NCI-H1694 (cell line): ENCODE measurements around the gene MZF1.
"Not testable (repeated sequence)": the region's sequence is repeated elsewhere in the genome, so short reads cannot be mapped to it uniquely, and the experiment has no call there.

Experiments
- DNase-seq: peaks from one replicate; lab custom pipeline; 2025; lab: John Stamatoyannopoulos, UW

The MZF1 gene

GRCh38 chr19:58572818-58573657 is at the start of gene MZF1:
Gene MZF1 (minus strand): TSS chr19:58573335. CDS start chr19:58571389, 1,946 bp downstream.
- DNase-seq = no peak

DNA sequence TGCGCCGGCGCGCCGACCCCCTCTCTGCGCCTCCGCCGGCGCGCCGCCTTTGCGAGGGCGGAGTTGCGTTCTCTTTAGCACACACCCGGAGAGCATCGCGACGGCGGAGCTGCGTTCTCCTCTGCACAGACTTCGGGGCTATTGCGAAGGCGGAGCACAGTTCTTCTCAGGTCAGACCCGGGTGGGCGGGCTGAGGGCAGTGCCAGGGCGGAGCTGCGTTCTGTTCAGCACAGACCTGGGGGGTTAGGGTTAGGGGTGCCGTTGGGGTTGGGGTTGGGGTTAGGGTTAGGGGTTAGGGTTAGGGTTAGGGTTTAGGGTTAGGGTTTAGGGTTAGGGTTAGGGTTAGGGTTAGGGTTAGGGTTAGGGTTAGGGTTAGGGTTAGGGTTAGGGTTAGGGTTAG is 34.1 kb upstream of the MZF1 start:
- not testable (repeated sequence) for DNase-seq

- DNase-seq = not testable (repeated sequence)
These were observed 33.2 kb upstream of the MZF1 start for GRCh38 chr19:58606251-58606896.

- no peak for DNase-seq
These were observed 13.1 kb upstream of the MZF1 start for GRCh38 chr19:58586133-58586765.

- DNase-seq = no peak
These were observed 12.5 kb upstream of the MZF1 start for GRCh38 chr19:58585442-58586132.

DNA sequence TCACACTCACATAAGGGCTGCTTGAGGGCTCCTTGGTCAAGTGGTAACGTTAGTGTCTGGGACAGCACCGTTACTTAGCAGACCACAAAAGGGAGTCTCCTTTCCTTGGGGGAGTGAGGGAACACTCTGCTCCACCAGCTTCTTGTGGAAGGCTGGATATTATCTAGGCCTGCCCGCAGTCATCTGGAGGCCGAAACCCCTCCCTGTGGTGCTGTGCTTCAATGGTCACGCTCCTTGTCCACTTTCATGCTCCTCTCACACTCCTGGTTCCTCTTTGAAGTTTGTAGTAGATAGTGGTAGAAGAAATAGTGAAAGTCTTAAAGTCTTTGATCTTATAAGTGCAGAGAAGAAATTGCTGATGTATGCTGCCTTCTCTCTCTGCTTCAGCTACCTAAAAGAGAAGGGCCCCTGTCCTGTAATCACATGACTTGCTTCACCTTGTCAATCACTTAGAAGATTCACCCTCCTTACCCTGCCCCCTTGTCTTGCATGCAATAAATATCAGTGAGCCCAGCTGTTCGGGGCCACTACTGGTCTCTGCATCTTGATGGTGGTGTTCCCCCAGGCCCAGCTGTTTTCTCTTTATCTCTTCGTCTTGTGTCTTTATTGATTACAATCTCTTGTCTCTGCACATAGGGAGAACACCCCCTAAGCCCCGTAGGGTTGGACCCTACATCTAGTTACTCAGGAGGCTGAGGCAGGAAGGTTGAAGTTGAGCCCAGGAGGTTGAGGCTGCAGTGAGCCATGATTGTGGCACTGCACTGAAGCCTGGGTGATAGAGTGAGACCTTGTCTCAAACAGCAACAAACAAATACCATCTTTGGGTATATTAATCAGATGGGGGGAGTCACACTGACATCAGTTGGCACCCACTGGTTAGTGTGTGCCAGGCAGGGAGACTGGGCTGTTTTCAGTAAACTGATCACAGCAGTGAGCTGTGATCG is 11.6 kb upstream of the MZF1 start:
- no peak for DNase-seq

DNA sequence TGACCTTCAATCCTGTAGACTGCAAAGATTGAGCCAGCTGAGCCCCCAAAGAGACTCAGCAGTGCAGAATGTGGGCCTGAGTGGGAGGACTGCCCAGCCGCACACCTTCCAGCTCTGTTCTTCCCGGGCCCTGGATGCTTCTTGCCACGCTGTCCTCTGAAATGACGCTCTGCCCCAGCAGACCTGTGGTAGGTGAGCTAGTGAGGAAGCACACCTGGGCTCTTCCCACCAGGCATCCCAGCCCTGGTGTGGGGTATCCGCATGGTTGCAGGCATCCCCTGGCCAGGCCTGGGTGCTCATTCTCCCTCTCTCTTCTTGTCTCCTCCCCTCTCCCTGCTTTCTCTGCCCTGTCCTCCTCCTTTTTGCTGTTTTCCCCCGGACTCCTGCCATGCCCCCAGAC is 9.8 kb upstream of the MZF1 start:
- no peak for DNase-seq

- DNase-seq = no peak
These were observed 8.3 kb upstream of the MZF1 start for GRCh38 chr19:58581227-58582141.

GRCh38 chr19:58579473-58580142 is 6.5 kb upstream of the MZF1 start:
- no peak for DNase-seq

DNA sequence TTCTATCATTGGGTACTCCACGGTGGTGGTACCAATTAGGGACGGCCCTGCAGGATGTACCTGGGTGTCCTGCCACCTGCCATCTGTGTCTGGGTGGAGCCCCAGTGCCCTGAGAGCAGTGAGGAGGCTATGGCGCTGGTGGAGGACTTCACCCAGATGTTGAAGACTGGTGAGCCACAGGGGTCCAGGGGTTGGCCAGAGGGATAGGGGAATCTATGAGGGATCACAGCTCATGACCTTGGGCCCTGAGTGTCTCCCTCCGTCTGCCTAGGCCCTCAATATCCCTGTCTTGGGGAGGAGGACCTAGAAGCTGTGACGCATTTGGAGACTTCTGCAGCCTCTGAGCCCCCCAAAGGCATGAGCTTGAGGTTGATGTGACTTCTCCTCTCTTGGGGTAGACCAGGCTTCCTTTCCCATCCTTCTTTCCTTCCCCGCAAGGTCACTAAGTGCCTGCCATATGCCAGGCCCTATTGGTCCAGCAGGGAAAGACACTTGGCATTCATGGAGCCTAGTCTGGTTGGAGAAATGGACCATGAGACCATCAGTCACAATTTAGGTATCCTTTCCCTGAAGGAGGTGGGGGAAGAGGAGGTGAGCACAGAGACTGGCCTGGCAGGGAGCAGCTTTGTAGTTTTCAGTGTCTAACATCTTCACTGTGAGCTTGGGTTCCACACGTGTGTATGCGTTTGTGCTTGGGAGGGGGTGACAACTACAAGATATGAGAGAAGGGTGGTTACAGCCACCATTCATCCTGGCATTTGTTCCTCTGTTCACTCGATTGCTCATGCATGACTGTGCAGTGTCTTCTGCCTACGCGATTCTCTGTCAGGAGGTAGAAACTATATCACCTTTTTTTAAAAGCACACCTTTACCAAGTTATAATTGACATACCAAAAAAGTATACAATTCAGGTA is 5.1 kb upstream of the MZF1 start:
- no peak for DNase-seq

DNA sequence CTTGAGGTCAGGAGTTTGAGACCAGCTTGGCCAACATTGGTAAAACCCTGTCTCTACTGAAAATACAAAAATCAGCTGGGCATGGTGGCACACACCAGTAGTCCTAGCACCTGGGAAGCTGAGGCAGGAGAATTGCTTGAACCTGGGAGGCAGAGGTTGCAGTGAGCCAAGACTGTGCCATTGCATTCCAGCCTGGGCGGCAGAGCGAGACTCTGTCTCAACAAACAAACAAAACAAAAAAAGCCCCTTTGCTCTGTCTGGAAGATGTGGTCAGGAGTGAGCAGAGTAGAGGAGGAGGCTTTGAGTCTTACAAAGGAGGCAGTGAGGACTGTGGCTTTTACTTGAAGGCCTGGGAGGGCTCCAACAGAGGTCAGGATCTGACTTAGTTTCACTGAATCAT is 4.4 kb upstream of the MZF1 start:
- DNase-seq = not testable (repeated sequence)

DNA sequence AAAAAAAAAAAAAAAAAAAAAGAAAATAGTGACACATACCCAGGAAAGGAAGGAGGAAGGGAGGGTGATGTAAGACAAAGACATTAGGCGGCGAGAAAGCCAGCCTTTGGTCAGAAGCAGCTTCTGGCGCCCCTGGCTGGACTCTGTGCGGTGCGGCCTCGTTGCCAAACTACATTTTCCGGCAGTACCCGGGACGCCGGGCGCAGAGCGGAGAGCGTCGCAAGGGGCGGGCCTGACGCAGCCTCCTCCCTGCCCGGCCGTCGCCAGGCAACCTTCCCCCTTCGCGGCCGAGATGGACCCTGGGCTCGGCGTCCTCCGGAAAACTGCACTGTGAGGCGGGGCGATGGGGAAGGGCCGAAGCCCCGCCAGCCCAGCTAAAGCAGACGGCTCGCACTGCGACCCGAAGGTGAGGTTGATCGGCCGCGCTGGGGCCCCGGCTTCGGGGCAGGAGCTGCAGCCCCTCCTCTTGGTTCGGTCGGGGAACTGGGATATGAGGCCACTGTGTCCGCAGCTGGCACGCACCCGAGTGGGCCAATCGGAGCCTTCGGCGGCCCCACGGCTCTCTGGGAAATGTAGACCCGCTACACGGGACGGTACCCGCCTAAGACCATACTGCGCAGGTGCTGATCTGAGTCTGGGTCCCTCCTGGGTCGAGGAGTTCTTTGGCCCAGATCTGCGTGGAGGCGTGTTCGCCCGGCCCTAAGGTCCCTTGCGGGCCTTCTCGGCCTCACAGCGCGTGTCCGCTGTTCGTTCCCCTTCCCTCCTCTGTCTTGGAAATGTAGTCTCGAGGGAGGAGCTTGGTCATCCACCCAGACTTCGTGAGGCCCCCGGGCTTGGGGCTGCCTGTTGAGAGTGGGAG is 2.3 kb upstream of the MZF1 start:
- no peak for DNase-seq

GRCh38 chr19:58573658-58574164 is 576 bp upstream of the MZF1 start:
- DNase-seq = no peak

GRCh38 chr19:58572026-58572817 is 913 bp downstream of the MZF1 start:
- DNase-seq = no peak

GRCh38 chr19:58571575-58571947 is 1.6 kb downstream of the MZF1 start:
- DNase-seq = no peak

GRCh38 chr19:58570770-58571574 is 2.2 kb downstream of the MZF1 start:
- DNase-seq = no peak
